Lower lobe of right lung (tissue), 2 donors: Measurements from ENCODE around the gene HECTD1. TPM values are rescaled to one million over a fixed set of nuclear protein-coding genes. Genes with fewer than 3 reads are reported as not detected.
A peak's percentile ranks its signal among the peaks of the same experiment; 100 is the strongest.
"Not testable (repeated sequence)": the region's sequence is repeated elsewhere in the genome, so short reads cannot be mapped to it uniquely, and the experiment has no call there.

ENCODE experiments used
- ATAC-seq, 2 donors: fragments of 200-7000 bp; cut with Tn5 transposase; one replicate each; pipeline ENCODE4 v1.9.1; 2020 to 2022; ENCODE audit warnings: mild to moderate bottlenecking in 2 of 2, moderate library complexity in 2 of 2
- DNase-seq: peaks from one replicate; pipeline ENCODE4 v3.0.0-alpha.2; 2020
- H3K27ac ChIP-seq: fragments of 200-600 bp; one replicate; pipeline ENCODE4 v1.8.0; 2022
- H3K27me3 ChIP-seq: fragments of 200-600 bp; one replicate; pipeline ENCODE4 v1.8.0; 2022; ENCODE audit warnings: low read depth
- H3K36me3 ChIP-seq: fragments of 200-600 bp; one replicate; pipeline ENCODE4 v1.8.0; 2022; ENCODE audit warnings: mild to moderate bottlenecking
- H3K4me1 ChIP-seq: fragments of 200-600 bp; one replicate; pipeline ENCODE4 v1.8.0; 2022
- H3K4me3 ChIP-seq: fragments of 200-600 bp; one replicate; pipeline ENCODE4 v1.8.0; 2022; ENCODE audit warnings: mild to moderate bottlenecking
- H3K9me3 ChIP-seq: fragments of 200-600 bp; one replicate; pipeline ENCODE4 v1.8.0; 2022
- CTCF ChIP-seq: fragments of 200-600 bp; IDR thresholded peaks from one replicate; pipeline ENCODE4 v1.8.0; 2022; ENCODE audit warnings: antibody characterized with exemption, mild to moderate bottlenecking
- intact Hi-C: fragments of 100-400 bp; cut with DNase I; formaldehyde crosslinking; loops from one replicate; pipeline ENCODE4 v1.11.0; 2022
- total RNA-seq: library from RNA; stranded (reverse); fragmentation: NEBNext Ultra II Directional; extraction: Animal tissue kit (Norgen Biotek cat#: 25700); gene quantifications from one replicate; pipeline ENCODE4 v1.2.1, GENCODE V29; 2021
- donor health status: DM: no; HTN: yes; CAD: no; lungs with severe emphysema.

HECTD1 gene
- total RNA-seq, 1 donor from 2014 or later, result 166 TPM

- peaks cover 30% of the 10 kb centered on the region for H3K36me3 ChIP-seq
- H3K9me3 ChIP-seq, result no peaks in the 10 kb centered on the region
- peak overlapping the region; percentile 94 for H3K4me3 ChIP-seq
- H3K27ac ChIP-seq, result peak overlapping the region; percentile 100
- intact Hi-C loops, result no loop called here
- H3K27me3 ChIP-seq, result no peaks in the 10 kb centered on the region
- TF ChIP-seq CTCF, result no peak
- peaks cover 50% of the 10 kb centered on the region for H3K4me1 ChIP-seq
- no peak for DNase-seq
- ATAC-seq, result no peak
Measured at GRCh38 chr14:31204593-31205534, 2.7 kb downstream of the HECTD1 start.

DNA sequence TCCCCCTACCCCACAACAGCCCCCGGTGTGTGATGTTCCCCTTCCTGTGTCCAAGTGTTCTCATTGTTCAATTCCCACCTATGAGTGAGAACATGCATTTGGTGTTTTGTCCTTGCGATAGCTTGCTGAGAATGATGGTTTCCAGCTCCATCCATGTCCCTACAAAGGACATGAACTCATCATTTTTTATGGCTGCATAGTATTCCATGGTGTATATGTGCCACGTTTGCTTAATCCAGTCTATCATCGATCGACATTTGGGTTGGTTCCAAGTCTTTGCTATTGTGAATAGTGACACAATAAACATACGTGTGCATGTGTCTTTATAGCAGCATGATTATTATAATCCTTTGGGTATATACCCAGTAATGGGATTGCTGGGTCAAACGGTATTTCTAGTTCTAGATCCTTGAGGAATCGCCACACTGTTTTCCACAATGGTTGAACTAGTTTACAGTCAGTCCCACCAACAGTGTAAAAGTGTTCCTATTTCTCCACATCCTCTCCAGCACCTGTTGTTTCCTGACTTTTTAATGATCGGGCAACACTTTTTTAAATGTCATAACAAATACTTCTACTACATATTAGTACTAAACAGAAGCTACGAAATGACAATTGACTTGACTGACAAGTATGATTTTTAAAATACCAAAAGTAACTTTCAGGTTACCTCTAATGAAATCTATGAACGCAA lies 3.5 kb downstream of the HECTD1 start:
- H3K4me3 ChIP-seq, intact Hi-C loops, DNase-seq, H3K27ac ChIP-seq, H3K27me3 ChIP-seq, H3K9me3 ChIP-seq, ATAC-seq: not testable (repeated sequence)
- H3K4me1 ChIP-seq, result peaks cover 56% of the 10 kb centered on the region
- H3K36me3 ChIP-seq, result peaks cover 30% of the 10 kb centered on the region

- Histone ChIP-seq H3K36me3 (peaks cover 35% of the 10 kb centered on the region), H3K4me3 (no peak overlapping the region), H3K4me1 (peaks cover 56% of the 10 kb centered on the region), H3K27me3 (no peaks in the 10 kb centered on the region), H3K27ac (no peak overlapping the region), H3K9me3 (no peaks in the 10 kb centered on the region)
- no peak for TF ChIP-seq CTCF
- intact Hi-C loops, result no loop called here
- ATAC-seq (no peak), DNase-seq (no peak)
Measured at GRCh38 chr14:31203414-31203742, 4.2 kb downstream of the HECTD1 start.

DNA sequence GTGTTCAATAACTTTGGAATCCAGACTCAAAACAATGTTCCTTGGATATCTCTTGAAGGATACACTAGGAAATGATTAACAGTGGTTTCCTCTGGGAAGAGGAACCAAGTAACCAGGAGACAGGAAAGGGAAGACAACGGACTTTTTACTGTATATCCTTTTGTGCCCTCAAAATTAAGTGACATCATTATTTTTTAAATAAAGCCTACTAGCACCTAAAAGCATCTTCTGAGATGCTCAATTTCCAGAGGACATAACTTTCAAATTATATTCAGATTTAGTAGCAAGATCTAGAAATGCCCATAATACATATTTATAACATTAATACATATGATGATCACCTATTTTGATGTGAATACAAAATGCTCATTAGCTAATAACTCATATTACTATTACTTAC lies 6.5 kb downstream of the HECTD1 start:
- TF ChIP-seq CTCF, result no peak
- Histone ChIP-seq H3K9me3 (no peaks in the 10 kb centered on the region), H3K27me3 (no peaks in the 10 kb centered on the region), H3K4me1 (peaks cover 71% of the 10 kb centered on the region), H3K4me3 (no peak overlapping the region), H3K27ac (no peak overlapping the region), H3K36me3 (peaks cover 38% of the 10 kb centered on the region)
- intact Hi-C loops, result no loop called here
- ATAC-seq (no peak), DNase-seq (no peak)

GRCh38 chr14:31200702-31200990 lies 6.9 kb downstream of the HECTD1 start:
- H3K4me3 ChIP-seq, result no peak overlapping the region
- ATAC-seq (no peak), DNase-seq (no peak)
- no peak for TF ChIP-seq CTCF
- H3K27ac ChIP-seq, result no peak overlapping the region
- H3K9me3 ChIP-seq, result no peaks in the 10 kb centered on the region
- intact Hi-C loops, result no loop called here
- peaks cover 66% of the 10 kb centered on the region for H3K4me1 ChIP-seq
- H3K27me3 ChIP-seq, result no peaks in the 10 kb centered on the region
- H3K36me3 ChIP-seq, result peaks cover 43% of the 10 kb centered on the region

DNA sequence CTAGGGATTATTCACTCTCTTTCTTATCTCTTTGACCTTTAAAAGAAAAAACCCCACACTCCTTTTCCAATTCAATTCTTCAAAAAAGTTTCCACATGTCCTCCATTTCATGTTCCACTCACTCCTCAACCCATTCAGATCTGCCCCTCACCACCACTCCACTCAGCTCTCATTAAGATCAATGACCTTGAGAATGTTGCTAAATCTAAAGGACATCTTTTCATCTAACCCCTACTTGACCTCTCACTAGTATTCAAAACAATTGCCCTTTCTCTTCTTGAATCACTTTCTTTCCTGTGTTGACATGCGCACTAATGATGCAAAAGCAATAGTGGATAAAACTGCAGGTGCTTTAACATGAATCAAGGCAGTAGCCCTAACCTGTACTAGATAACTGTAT lies 9.9 kb downstream of the HECTD1 start:
- Histone ChIP-seq H3K27me3 (no peaks in the 10 kb centered on the region), H3K36me3 (peaks cover 53% of the 10 kb centered on the region), H3K4me1 (peaks cover 60% of the 10 kb centered on the region), H3K4me3 (no peak overlapping the region), H3K9me3 (no peaks in the 10 kb centered on the region), H3K27ac (no peak overlapping the region)
- peak in 1 of 2 donors; percentile 37 for ATAC-seq
- intact Hi-C loops, result no loop called here
- no peak for TF ChIP-seq CTCF
- DNase-seq, result no peak
